GM18526 (cell line): ENCODE measurements around the gene MSRB3.

ENCODE experiments used
- POLR2A ChIP-seq: IDR thresholded peaks from 3 replicates; pipeline ENCODE4 v1.6.1; 2011; ENCODE audit not compliant: insufficient read length; ENCODE audit errors: extremely low read depth

MSRB3 gene

DNA sequence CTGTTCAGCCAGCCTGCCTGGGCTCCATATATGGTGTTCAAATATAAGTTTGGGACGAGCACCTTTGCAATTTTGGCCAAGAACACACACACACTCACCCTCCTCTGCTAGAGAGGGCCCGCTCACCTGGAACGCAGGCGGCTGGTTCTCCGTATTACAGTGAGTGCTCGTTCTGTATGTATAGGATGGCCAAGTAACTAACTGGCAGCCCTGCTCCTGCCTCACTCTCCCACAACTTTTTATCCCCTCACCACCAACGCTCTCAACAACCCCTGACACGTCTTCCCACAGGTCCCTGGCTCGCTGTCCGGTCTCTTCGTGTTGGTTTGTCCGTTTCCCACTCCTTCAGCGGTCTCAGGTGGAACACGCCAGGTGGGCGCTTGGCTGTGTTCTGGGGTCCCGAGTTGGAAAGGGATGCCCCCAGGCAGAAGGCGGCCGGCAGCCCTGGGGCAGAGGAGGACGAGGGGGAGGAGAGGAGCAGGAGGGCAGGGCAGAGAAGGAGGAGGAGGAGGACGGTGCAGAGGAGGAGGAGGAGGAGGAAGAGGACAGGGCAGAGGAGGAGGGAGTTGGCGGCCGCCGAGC lies 398 bp upstream of the MSRB3 start:
- no peak for TF ChIP-seq POLR2A

DNA sequence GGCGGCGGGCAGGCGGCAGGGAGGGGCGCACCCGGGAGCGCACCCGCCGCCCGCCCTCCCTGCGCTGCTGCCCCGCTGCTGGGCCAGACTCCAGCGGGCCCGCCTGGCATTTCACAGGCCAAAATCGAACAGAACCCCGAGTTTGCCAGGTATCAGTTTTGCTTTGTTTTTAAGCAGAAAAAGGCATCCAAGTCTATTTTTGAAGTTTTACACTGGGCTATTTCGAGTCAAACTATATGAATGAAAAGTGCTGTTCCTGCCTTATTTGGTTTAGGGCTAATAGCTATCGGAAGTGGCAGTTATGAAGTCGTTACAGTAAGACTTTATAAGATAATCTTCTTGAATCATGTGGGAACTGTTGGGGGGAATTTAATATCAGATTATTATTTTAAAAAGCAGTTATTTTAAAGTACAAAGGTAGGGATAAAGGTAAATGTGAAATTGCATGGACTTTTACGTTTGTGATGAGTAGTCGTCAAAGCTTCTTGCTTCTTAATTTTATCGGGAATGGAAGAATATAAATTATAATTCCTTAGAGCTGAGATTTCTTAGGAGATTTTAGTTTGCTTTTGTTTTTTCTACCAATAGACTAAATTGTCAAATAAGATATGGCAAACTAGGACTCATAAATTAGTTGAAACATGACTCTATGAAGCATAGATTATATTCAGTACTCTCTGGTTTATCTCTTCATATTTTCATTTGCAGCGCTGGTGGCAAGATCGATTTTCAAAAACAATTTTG lies 1.1 kb downstream of the MSRB3 start:
- no peak for TF ChIP-seq POLR2A

DNA sequence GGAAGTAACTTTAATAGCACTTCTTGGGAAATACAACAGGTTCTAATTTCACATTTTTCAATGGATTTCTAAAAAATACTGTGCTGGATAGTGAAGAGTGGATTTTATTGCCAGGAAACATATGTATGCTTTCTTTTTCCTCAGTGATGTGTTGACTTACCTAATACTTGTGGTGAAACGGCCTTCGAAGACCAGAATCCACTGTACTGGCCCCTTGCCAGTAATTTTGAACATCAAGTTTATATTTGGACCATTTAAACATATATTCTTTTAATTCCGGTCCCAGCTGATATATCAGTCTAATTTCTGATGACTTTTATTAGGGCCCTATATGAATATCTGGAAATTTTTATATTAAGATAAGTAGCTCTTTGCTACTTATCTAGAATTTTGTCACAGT lies 1.8 kb downstream of the MSRB3 start:
- no peak for TF ChIP-seq POLR2A

DNA sequence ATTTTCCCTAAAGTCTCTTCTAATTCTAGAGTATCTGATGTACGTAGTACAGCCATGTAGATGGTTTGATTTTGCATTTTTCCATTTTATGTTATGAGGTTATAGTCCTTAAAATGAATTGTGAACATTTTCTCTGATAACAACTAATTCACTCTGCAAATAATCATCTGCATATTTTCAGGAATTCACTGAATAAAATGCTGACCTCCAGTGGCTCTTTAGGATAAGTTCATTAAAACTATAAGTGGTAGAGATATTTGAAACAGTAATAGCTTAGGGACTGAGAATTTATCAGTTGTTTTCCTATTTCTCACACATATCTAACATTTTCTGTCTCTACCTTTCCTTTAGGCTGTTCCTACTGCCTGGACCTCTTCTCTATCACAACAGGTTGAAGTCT lies 4.4 kb downstream of the MSRB3 start:
- no peak for TF ChIP-seq POLR2A

DNA sequence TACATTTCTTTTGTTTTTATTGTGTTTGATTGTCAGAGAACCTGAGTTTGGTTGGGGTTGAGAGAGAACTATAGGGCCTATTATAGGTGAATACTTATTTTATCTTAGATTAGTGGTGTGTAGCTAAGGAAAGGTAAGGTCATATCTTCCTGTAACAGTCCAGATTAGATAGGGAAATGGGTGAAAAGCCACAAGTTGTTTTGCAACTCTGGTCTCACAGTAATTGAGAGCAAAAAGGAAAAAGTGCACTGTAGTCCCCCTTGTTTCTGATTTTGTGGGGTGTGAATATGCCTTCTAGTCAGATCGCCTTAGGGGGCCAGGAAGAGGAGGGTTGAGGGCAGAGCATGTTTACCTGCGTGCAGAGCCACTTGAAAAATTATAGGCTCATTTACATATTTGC lies 8.9 kb downstream of the MSRB3 start:
- TF ChIP-seq POLR2A, result no peak

DNA sequence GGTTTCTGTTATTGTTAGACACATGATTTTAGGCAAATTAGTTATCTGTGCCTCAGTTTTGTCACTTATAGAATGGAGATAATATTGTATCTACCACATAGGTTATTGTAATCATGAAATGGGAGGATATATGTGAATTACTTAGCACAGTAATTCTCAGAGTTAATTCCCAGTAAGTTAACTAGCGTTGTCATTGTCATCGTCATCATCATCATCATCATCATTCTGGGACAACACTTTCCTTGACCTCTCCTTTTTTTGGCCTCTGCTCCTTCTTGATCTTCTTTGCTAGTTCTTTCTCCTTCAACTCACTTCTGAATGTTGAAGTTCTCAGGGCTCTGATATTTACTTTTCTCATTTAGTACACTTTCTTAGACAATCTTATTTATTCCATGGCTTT lies 13.8 kb downstream of the MSRB3 start:
- no peak for TF ChIP-seq POLR2A

DNA sequence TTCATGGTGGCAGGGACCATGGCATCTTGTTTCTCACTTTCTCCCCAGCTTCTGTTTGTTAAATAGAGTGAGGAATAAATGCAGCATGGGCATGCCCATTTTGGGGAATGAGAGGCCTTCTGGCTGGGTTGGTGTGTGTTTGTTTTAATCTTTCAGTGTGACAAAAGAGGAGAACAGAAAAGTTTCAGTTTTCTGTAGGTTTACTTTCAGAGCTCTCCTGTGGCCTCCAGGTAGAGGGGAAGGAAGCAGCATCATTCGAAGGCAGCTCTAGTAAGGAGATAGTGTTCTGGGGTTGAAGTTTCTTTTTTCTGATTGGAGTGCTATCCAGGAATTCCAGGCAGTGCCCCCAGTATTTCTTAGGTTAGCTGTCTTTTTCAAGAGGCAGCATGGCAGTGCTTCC lies 15.3 kb downstream of the MSRB3 start:
- no peak for TF ChIP-seq POLR2A

DNA sequence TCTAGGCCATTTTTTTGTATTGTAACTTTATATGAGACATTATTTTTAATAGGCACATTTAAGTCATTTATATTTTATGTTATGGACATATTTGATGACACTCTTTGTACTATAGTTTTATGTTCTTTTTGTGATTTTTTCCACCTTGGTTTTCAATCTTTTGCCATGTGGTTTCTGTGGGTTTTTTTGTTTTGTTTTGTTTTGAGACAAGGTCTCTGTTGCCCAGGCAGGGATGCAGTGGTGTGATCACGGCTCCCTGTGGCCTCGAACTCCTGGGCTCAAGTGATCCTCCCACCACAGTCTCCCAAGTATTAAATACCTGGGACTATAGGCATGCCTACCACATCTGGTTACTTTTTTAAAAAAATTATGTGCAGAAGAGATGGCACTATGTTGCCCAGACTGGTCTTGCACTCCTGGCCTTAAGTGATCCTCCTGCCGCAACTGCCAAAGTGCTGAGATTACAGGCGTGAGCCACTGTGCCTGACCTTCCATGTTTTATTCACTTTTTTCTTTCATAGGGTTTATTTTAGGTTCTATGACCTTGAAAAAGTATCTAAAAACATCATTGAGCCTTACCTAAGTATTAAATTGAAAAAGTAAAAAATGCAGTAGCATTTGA lies 16.3 kb downstream of the MSRB3 start:
- no peak for TF ChIP-seq POLR2A

DNA sequence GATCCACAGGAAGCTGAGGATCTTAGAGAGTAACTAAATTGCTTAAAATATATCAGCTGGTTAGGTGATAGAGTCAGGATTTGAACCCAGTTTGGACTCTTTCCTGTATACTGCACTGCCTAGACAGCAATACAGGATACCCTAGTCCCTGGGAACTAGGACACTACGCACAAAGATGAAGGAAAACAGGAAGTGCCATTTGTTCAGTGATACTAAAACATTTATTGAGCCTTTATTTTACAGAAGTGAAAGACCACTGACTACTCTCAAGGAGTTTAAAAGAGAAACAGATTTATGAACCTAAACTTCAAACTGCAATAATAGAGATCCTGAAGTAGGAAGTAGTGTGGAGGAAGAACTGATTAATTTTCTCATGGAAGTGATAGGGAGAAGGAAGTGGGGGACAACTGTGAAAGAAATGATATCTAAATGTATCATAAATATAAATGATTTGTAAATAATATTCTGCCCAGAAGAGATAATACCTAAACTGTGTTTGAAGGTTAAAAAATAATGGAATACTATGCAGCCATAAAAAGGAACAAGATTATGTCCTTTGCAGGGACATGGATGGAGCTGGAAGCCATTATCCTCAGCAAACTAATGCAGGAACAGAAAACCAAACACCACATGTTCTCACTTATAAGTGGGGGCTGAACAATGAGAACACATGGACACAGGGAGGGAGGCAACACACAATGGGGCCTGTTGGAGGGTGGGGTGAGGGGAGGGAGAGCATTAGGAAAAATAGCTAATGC lies 18.2 kb downstream of the MSRB3 start:
- no peak for TF ChIP-seq POLR2A

DNA sequence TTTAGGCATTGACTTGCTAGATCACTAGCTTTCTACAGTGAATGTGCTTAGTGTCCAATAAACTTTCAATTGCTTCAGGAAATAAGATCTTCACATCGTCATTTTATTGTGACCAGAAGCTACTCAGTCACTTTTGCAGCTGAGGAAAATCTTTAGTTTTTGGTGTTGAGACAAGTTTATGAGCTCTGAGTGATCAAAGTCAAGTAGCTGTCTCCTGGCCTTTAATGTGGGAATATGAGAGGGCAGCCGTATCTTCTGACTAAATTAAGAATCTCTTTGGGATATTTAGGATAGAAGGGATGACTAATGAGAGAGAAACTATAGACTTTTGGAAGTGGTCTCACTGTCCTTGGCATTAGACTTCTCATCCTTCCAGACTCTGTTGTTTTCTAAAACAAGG lies 21.6 kb downstream of the MSRB3 start:
- TF ChIP-seq POLR2A, result no peak

DNA sequence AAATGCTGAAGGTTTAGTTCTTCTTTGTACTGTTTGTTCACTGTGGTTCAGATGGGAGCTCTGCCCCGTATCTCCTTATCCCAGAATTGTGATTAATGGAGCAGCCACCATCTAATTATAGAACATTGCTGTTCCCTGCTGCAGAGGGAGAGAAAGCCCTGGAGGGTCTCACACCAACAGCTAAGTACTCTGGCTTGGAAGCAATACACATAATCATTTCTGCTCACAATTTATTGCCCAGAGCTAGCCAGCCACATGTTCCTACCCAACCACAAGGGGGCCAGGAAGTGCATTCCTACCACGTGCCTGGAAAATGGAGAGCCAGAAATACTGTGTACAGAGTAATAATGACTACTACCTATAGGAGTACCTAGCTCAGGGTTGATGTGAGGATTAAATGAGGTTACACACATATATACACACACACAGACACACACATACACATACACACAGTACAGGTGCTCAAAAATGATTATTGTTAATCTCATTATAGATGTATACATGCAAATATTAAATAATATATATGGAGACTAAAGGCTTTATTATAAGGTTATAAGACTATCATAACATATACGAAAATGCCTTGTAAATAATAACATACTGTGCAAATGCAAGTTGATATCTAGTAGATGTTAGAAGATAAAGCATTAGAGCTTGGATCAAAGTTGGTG lies 22.3 kb downstream of the MSRB3 start:
- TF ChIP-seq POLR2A, result no peak

DNA sequence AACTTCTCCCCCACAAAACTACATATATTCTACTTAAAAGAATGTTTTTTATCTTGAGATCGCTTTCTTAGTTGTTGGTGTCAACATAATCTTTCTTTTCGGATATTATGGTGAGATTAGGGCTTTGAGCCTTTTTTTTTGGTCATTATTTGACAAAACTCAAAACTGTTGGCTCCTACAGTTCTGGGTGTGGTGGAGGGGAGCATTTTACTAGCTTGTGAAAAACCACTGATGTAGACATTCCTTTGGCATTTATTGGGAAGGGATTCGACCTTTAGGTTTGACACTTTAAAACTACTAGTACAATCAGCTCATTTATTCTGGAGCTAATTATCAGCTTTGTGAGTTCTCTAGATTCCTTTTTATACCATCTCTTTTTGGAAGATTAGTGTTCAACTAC lies 24.4 kb downstream of the MSRB3 start:
- no peak for TF ChIP-seq POLR2A

DNA sequence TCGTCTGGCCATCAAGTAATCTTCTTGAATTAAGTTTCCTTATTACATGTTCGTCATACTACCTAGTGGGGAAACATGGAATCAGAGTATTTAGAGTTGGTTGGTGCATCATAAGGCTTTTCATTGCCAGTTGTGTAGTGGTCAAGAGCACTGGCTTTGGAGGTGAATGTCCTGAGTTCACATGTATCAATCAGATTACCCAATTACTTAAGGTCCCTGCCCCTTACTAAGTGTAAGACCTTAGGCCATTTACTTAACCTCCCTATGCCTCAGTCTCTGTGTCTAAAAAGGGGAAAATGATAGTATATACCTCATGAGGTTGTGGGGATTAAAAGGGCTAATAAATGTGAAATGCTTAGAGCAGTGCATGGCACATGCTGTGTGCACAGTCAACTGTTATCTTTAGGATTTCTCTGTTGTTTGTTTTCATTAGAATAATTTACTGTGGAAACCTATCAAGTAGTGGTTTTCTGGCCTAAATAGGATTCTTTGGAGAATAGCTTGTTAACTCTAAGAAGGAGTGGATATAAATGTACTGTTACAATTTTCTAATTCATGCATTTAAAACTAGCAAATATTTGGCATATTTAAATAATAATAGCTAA lies 27.0 kb downstream of the MSRB3 start:
- TF ChIP-seq POLR2A, result no peak

DNA sequence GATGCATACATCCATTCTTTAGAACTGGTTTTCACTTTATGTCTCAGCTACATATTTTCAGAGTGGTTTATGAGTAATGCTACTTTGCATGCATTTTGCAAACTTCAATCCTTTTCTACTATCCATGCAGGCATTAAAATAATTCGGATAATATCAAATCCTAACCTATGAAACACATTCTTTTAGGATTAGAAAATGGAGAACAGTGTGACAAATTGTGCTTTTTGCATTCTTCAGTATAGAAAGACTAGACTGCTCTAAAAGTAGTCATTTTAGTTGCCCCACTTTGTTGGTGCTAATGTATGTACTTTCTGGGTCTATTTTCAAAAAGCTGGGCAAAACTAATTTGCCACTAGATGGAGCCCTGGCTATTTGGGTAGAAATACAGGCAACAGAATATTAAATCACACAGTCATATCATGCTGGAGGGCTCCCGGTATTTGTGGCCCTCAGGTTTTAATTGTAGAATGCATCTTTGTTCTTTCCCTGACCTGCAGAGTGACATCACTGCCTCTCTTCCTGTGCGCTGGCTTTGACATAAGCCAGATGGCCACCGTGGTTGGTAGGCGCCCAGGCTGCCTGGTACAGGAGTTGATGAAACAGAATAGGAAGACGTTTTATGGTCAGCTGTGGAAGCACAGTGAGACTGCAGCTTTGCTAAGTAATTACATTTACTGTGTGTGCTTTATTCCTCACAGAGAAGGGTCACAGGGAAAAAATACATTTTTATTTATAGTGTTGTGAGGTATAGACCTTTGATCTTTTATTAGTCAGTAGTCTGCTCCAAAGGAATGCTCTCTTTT lies 28.1 kb downstream of the MSRB3 start:
- no peak for TF ChIP-seq POLR2A
